Measurements from ENCODE around the gene PAX5. TPM values are rescaled to one million over a fixed set of nuclear protein-coding genes. Genes with fewer than 3 reads are reported as not detected.

Gene PAX5
- total and polyA plus RNA-seq, 4 experiments from 2014 or later, result 0.32 TPM; not detected in 3

DNA sequence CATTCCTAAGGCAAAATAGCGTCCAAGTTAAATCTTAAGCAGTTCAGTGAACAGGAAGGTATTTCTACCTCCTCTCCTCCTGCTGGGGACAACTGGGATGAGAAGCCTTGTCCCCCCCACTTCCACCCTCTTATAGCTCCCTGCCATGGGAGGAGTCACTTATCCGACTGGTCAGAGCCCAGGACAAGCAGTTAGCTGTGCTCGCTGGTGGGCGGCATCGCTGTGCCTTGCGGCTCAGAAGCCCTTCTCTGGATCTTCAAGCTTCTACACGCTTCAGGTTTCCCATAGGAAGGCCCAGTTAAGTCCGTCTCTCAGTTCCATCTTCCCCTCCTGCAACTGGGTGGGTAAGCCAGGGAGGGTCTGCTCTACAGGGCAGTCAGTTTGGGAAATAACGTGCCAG lies 77.2 kb downstream of the PAX5 start:
- Mint-ChIP-seq H3K27ac (no peak overlapping the region), H3K4me1 (no peaks in the 10 kb centered on the region), H3K36me3 (peaks cover 0 to 4% of the 10 kb centered on the region in 2 donors), H3K27me3 (peaks cover 28 to 41% of the 10 kb centered on the region in 2 donors), H3K9me3 (peaks cover 0 to 9% (median 0%) of the 10 kb centered on the region in 8 donors), H3K4me3 (no peak overlapping the region)
- H3K9me3 ChIP-seq (ENCODE audit: control insufficient read depth in 1 of 2, low read length in 2 of 2), result no peaks in the 10 kb centered on the region
- H3K4me3 ChIP-seq (ENCODE audit: low read length in 2 of 2), result no peak overlapping the region
- H3K4me1 ChIP-seq (ENCODE audit: insufficient read depth, low read length), result no peaks in the 10 kb centered on the region
- ChIA-PET CTCF (ENCODE audit: partially characterized antibody) (no interaction called here), POLR2A (ENCODE audit: partially characterized antibody) (no interaction called here)
- intact Hi-C loops (cut with micrococcal nuclease), result no loop called here
- no peak for DNase-seq
- no peak overlapping the region for H3K27ac ChIP-seq (ENCODE audit: low read depth, low read length)
- peaks cover 6% of the 10 kb centered on the region for H3K27me3 ChIP-seq (ENCODE audit: insufficient read depth, low read length)
- H3K36me3 ChIP-seq (ENCODE audit: insufficient read depth, low read length), result no peaks in the 10 kb centered on the region

DNA sequence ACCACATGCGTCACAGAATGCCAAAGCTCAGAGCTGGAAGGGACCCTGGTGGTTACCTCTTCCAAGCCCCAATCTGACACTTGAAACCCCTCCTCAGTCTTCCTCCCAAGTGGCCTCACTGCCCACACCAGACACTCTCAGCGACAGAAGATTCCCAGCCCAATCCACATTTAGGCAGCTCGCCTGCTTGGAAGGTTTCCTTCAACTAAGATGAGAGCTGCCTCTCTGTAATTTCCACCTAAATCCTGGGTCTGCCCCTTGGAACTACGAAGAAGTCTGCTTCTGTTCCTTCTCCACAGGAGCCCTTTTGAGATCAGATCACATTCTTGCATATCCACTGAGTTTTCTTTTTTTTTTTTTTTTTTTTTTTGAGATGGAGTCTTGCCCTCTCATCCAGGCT lies 83.7 kb downstream of the PAX5 start:
- no peaks in the 10 kb centered on the region for H3K36me3 Mint-ChIP-seq
- Histone ChIP-seq H3K36me3 (ENCODE audit: insufficient read depth, low read length) (no peaks in the 10 kb centered on the region), H3K4me3 (ENCODE audit: low read length in 2 of 2) (no peak overlapping the region), H3K9me3 (ENCODE audit: control insufficient read depth in 1 of 2, low read length in 2 of 2) (no peaks in the 10 kb centered on the region), H3K27me3 (ENCODE audit: insufficient read depth, low read length) (no peaks in the 10 kb centered on the region), H3K27ac (ENCODE audit: low read depth, low read length) (no peak overlapping the region), H3K4me1 (ENCODE audit: insufficient read depth, low read length) (no peaks in the 10 kb centered on the region)
- H3K4me3 Mint-ChIP-seq, result no peak overlapping the region
- peaks cover 14 to 17% of the 10 kb centered on the region in 2 donors for H3K27me3 Mint-ChIP-seq
- DNase-seq, result no peak
- intact Hi-C loops (cut with micrococcal nuclease), result no loop called here
- H3K4me1 Mint-ChIP-seq, result no peaks in the 10 kb centered on the region
- no peak overlapping the region for H3K27ac Mint-ChIP-seq
- ChIA-PET CTCF (ENCODE audit: partially characterized antibody) (no interaction called here), POLR2A (ENCODE audit: partially characterized antibody) (no interaction called here)
- H3K9me3 Mint-ChIP-seq, result peaks cover 0 to 9% (median 0%) of the 10 kb centered on the region in 8 donors

DNA sequence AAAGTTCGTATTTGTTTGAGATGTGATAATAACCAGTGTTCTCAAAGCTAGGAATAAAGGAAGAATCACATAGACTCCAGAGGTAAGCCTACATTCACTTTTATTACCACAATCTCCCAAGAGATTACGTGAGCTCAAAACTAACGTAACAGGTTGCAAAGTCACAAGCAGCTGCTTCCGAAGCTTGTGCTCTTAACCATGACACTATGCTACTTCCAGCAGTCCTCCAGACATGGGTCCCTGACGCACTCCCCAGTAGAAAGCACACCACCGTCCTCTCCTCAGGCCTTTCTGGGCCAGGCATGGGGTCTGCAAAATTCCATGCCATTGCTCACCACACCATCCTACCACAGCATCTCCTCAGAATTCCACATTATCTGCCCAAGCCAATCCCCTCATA lies 84.6 kb downstream of the PAX5 start:
- POLR2A ChIA-PET (ENCODE audit: partially characterized antibody), result no interaction called here

DNA sequence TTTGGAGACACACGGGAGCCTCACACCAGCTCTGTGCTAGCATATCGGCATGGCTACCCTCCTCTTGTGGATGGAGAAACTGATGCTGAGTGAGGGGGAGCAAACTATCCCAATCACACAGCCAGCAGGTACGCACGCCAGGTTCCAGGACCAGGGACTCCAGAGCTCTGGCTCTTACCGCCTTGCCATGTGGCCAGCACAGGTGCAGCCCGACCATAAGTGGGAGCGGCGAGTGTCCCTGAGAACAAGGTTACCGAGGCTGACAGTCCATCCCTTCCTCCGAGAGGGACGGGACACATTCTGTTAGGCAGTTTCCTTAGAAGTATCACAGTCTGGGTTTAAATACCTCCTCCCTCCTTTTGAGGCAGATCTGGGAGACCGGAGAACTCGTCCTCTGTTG lies 86.0 kb downstream of the PAX5 start:
- Histone ChIP-seq H3K27me3 (ENCODE audit: insufficient read depth, low read length) (no peaks in the 10 kb centered on the region), H3K4me3 (ENCODE audit: low read length in 2 of 2) (no peak overlapping the region), H3K36me3 (ENCODE audit: insufficient read depth, low read length) (no peaks in the 10 kb centered on the region), H3K27ac (ENCODE audit: low read depth, low read length) (no peak overlapping the region), H3K4me1 (ENCODE audit: insufficient read depth, low read length) (no peaks in the 10 kb centered on the region), H3K9me3 (ENCODE audit: control insufficient read depth in 1 of 2, low read length in 2 of 2) (no peaks in the 10 kb centered on the region)
- Mint-ChIP-seq H3K9me3 (no peaks in the 10 kb centered on the region), H3K4me1 (no peaks in the 10 kb centered on the region), H3K4me3 (no peak overlapping the region), H3K27ac (no peak overlapping the region), H3K36me3 (no peaks in the 10 kb centered on the region), H3K27me3 (peaks cover 6 to 10% of the 10 kb centered on the region in 2 donors)
- POLR2A ChIA-PET (ENCODE audit: partially characterized antibody), result no interaction called here
- CTCF ChIA-PET (ENCODE audit: partially characterized antibody), result no interaction called here
- no peak for DNase-seq
- intact Hi-C loops (cut with micrococcal nuclease), result no loop called here

More for the DNA sequence above, 84.6 kb downstream of the PAX5 start:
- no peaks in the 10 kb centered on the region for H3K27me3 ChIP-seq (ENCODE audit: insufficient read depth, low read length)
- H3K36me3 ChIP-seq (ENCODE audit: insufficient read depth, low read length), result no peaks in the 10 kb centered on the region
- H3K27ac ChIP-seq (ENCODE audit: low read depth, low read length), result no peak overlapping the region
- H3K4me1 Mint-ChIP-seq, result no peaks in the 10 kb centered on the region
- no peaks in the 10 kb centered on the region for H3K36me3 Mint-ChIP-seq
- CTCF ChIA-PET (ENCODE audit: partially characterized antibody), result interaction anchor here (0.5 kb wide), 1 partner anchor 52 kb away, joined by 3 read pairs; no protein-coding TSS in a partner anchor
- DNase-seq, result no peak
- H3K4me1 ChIP-seq (ENCODE audit: insufficient read depth, low read length), result no peaks in the 10 kb centered on the region
- peaks cover 0 to 6% (median 0%) of the 10 kb centered on the region in 8 donors for H3K9me3 Mint-ChIP-seq
- intact Hi-C loops (cut with micrococcal nuclease), result no loop called here
- peaks cover 14 to 15% of the 10 kb centered on the region in 2 donors for H3K27me3 Mint-ChIP-seq
- H3K4me3 ChIP-seq (ENCODE audit: low read length in 2 of 2), result no peak overlapping the region
- no peak overlapping the region for H3K4me3 Mint-ChIP-seq
- no peak overlapping the region for H3K27ac Mint-ChIP-seq
- no peaks in the 10 kb centered on the region for H3K9me3 ChIP-seq (ENCODE audit: control insufficient read depth in 1 of 2, low read length in 2 of 2)

DNA sequence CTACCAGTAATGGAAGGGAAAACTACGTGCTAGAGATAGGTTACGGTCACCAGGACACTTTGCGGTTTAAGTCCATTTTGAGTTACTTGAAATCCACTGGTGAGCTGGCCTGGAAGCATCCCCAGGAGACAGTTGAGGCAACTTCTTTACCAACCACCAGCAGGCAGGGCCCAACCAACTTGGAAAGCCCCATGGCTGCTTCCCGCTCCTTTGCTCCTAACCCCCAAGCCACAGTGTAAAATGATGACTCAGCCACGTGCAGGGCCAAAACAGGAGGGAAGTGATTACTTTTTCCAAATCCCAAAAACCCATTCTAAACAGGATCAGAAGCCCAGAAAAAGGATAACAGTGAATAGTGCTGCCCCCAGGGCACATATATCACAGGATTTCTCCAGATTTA lies 87.4 kb downstream of the PAX5 start:
- Mint-ChIP-seq H3K9me3 (no peaks in the 10 kb centered on the region), H3K27ac (no peak overlapping the region), H3K36me3 (no peaks in the 10 kb centered on the region), H3K27me3 (peaks cover 5 to 10% of the 10 kb centered on the region in 2 donors), H3K4me1 (no peaks in the 10 kb centered on the region), H3K4me3 (no peak overlapping the region)
- no peaks in the 10 kb centered on the region for H3K4me1 ChIP-seq (ENCODE audit: insufficient read depth, low read length)
- DNase-seq, result no peak
- ChIA-PET POLR2A (ENCODE audit: partially characterized antibody) (interaction anchor here (0.6 kb wide), 1 partner anchor 91 kb away, joined by 3 read pairs; no protein-coding TSS in a partner anchor), CTCF (ENCODE audit: partially characterized antibody) (no interaction called here)
- intact Hi-C loops (cut with micrococcal nuclease), result no loop called here
- no peaks in the 10 kb centered on the region for H3K9me3 ChIP-seq (ENCODE audit: control insufficient read depth in 1 of 2, low read length in 2 of 2)
- H3K36me3 ChIP-seq (ENCODE audit: insufficient read depth, low read length), result no peaks in the 10 kb centered on the region
- H3K27ac ChIP-seq (ENCODE audit: low read depth, low read length), result no peak overlapping the region
- no peak overlapping the region for H3K4me3 ChIP-seq (ENCODE audit: low read length in 2 of 2)
- H3K27me3 ChIP-seq (ENCODE audit: insufficient read depth, low read length), result no peaks in the 10 kb centered on the region

DNA sequence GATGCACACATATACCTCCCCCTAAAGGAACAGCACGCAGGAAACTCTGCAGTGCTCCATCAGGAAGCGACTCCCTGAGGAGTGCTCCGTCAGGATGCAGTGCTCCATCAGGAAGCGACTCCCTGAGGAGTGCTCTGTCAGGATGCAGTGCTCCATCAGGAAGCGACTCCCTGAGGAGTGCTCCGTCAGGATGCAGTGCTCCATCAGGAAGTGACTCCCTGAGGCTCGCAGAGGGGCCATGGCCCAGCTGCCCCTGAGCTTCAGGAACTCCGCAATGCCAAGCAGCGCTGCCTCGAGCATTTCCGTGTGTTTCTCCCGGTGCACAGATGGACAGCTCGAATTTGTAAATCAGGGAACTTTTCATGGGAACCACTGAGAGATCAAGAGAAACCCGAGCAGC lies 88.1 kb downstream of the PAX5 start:
- Histone ChIP-seq H3K4me3 (ENCODE audit: low read length in 2 of 2) (no peak overlapping the region), H3K27ac (ENCODE audit: low read depth, low read length) (no peak overlapping the region), H3K36me3 (ENCODE audit: insufficient read depth, low read length) (no peaks in the 10 kb centered on the region), H3K9me3 (ENCODE audit: control insufficient read depth in 1 of 2, low read length in 2 of 2) (no peaks in the 10 kb centered on the region), H3K27me3 (ENCODE audit: insufficient read depth, low read length) (no peaks in the 10 kb centered on the region), H3K4me1 (ENCODE audit: insufficient read depth, low read length) (no peaks in the 10 kb centered on the region)
- Mint-ChIP-seq H3K27me3 (peaks cover 5 to 13% of the 10 kb centered on the region in 2 donors), H3K4me1 (no peaks in the 10 kb centered on the region), H3K36me3 (no peaks in the 10 kb centered on the region), H3K27ac (no peak overlapping the region), H3K4me3 (no peak overlapping the region), H3K9me3 (no peaks in the 10 kb centered on the region)
- CTCF ChIA-PET (ENCODE audit: partially characterized antibody), result no interaction called here
- no peak for DNase-seq
- POLR2A ChIA-PET (ENCODE audit: partially characterized antibody), result interaction anchor here (0.6 kb wide), 1 partner anchor 91 kb away, joined by 3 read pairs; no protein-coding TSS in a partner anchor
- intact Hi-C loops (cut with micrococcal nuclease), result no loop called here

DNA sequence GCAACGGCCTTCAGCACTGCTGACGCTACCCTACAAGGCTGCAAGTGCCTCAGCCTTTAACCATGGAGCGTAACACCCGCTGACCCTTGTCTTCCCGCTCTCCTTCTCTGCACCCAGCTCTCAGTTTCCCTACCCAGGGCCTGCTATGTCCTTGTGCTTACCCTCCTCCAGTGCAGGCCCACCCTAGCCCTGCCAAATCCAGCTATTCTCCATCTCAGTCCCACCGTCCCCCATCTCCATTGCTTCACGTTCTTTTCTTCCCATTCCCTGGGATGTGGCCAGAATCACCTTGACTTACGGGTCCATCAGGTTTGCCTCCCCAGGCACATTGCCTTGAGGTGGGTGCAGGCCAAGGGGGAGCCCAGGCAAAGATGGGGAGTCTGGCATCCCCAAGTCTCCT lies 91.2 kb downstream of the PAX5 start:
- Mint-ChIP-seq H3K9me3 (no peaks in the 10 kb centered on the region), H3K27ac (no peak overlapping the region), H3K4me3 (no peak overlapping the region), H3K4me1 (no peaks in the 10 kb centered on the region), H3K36me3 (no peaks in the 10 kb centered on the region), H3K27me3 (peaks cover 7 to 8% of the 10 kb centered on the region in 2 donors)
- H3K36me3 ChIP-seq (ENCODE audit: insufficient read depth, low read length), result no peaks in the 10 kb centered on the region
- CTCF ChIA-PET (ENCODE audit: partially characterized antibody), result no interaction called here
- intact Hi-C loops (cut with micrococcal nuclease), result no loop called here
- H3K4me1 ChIP-seq (ENCODE audit: insufficient read depth, low read length), result no peaks in the 10 kb centered on the region
- no peak for DNase-seq
- H3K27me3 ChIP-seq (ENCODE audit: insufficient read depth, low read length), result no peaks in the 10 kb centered on the region
- H3K4me3 ChIP-seq (ENCODE audit: low read length in 2 of 2), result no peak overlapping the region
- no peak overlapping the region for H3K27ac ChIP-seq (ENCODE audit: low read depth, low read length)
- POLR2A ChIA-PET (ENCODE audit: partially characterized antibody), result no interaction called here
- no peaks in the 10 kb centered on the region for H3K9me3 ChIP-seq (ENCODE audit: control insufficient read depth in 1 of 2, low read length in 2 of 2)

DNA sequence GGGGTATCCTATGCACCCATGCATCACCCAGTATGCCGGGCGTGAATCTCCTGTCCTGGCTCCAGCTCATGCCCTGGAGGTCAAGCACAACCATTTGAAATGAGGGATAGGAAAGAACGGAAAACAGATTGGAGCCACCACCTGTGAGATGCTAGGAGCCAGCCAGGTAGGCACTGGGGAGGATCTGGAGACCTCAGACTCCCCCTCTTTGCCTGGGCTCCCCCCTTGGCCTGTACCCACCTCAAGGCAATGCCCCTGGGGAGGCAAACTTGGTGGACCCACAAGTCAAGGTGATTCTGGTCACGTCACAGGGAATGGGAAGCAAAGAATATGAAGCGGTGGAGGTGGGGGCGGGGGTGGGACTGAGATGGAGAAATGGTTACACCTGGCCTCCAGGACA lies 92.6 kb downstream of the PAX5 start:
- POLR2A ChIA-PET (ENCODE audit: partially characterized antibody), result no interaction called here
- intact Hi-C loops (cut with micrococcal nuclease), result no loop called here
- Mint-ChIP-seq H3K36me3 (no peaks in the 10 kb centered on the region), H3K4me3 (no peak overlapping the region), H3K4me1 (no peaks in the 10 kb centered on the region), H3K27me3 (peaks cover 6 to 8% of the 10 kb centered on the region in 2 donors), H3K27ac (no peak overlapping the region), H3K9me3 (no peaks in the 10 kb centered on the region)
- Histone ChIP-seq H3K36me3 (ENCODE audit: insufficient read depth, low read length) (no peaks in the 10 kb centered on the region), H3K27ac (ENCODE audit: low read depth, low read length) (no peak overlapping the region), H3K4me3 (ENCODE audit: low read length in 2 of 2) (no peak overlapping the region), H3K4me1 (ENCODE audit: insufficient read depth, low read length) (no peaks in the 10 kb centered on the region), H3K27me3 (ENCODE audit: insufficient read depth, low read length) (no peaks in the 10 kb centered on the region), H3K9me3 (ENCODE audit: control insufficient read depth in 1 of 2, low read length in 2 of 2) (no peaks in the 10 kb centered on the region)
- CTCF ChIA-PET (ENCODE audit: partially characterized antibody), result interaction anchor here (0.5 to 1.0 kb wide), 2 partner anchors 11 to 652 kb away, joined by 3 read pairs; no protein-coding TSS in a partner anchor
- no peak for DNase-seq
